ENCODE measurements around the gene PRSS33. TPM values are rescaled to one million over a fixed set of nuclear protein-coding genes. Genes with fewer than 3 reads are reported as not detected.

The PRSS33 gene
- total RNA-seq, 1 donor from 2014 or later, result not detected

- Histone ChIP-seq H3K36me3 (ENCODE audit: control insufficient read depth, insufficient read depth, low read length) (no peaks in the 10 kb centered on the region), H3K27me3 (ENCODE audit: control insufficient read depth, insufficient read depth, low read length) (no peaks in the 10 kb centered on the region), H3K4me3 (ENCODE audit: low read depth, low read length) (no peak overlapping the region)
- FAIRE-seq (no peak), DNase-seq (ENCODE audit: low read depth) (no peak)
- no peak for TF ChIP-seq CTCF (IDR thresholded peaks at IDR 0.05; ENCODE audit: insufficient read depth, low read length, severe bottlenecking)
Measured at GRCh38 chr16:2827831-2828520, 40.6 kb upstream of the PRSS33 start.

- no peaks in the 10 kb centered on the region for H3K27me3 ChIP-seq (ENCODE audit: control insufficient read depth, insufficient read depth, low read length)
- H3K36me3 ChIP-seq (ENCODE audit: control insufficient read depth, insufficient read depth, low read length), result no peaks in the 10 kb centered on the region
- DNase-seq (ENCODE audit: low read depth), result no peak
- no peak for TF ChIP-seq CTCF (IDR thresholded peaks at IDR 0.05; ENCODE audit: insufficient read depth, low read length, severe bottlenecking)
- H3K4me3 ChIP-seq (ENCODE audit: low read depth, low read length), result no peak overlapping the region
- no peak for FAIRE-seq
Measured at GRCh38 chr16:2827374-2827791, 40.0 kb upstream of the PRSS33 start.

- no peak for TF ChIP-seq CTCF (IDR thresholded peaks at IDR 0.05; ENCODE audit: insufficient read depth, low read length, severe bottlenecking)
- no peaks in the 10 kb centered on the region for H3K36me3 ChIP-seq (ENCODE audit: control insufficient read depth, insufficient read depth, low read length)
- H3K27me3 ChIP-seq (ENCODE audit: control insufficient read depth, insufficient read depth, low read length), result no peaks in the 10 kb centered on the region
- no peak overlapping the region for H3K4me3 ChIP-seq (ENCODE audit: low read depth, low read length)
- no peak for FAIRE-seq
- no peak for DNase-seq (ENCODE audit: low read depth)
Measured at GRCh38 chr16:2826591-2827373, 39.4 kb upstream of the PRSS33 start.

- FAIRE-seq, result no peak
- H3K4me3 ChIP-seq (ENCODE audit: low read depth, low read length), result no peak overlapping the region
- no peaks in the 10 kb centered on the region for H3K36me3 ChIP-seq (ENCODE audit: control insufficient read depth, insufficient read depth, low read length)
- no peak for DNase-seq (ENCODE audit: low read depth)
- no peaks in the 10 kb centered on the region for H3K27me3 ChIP-seq (ENCODE audit: control insufficient read depth, insufficient read depth, low read length)
- no peak for TF ChIP-seq CTCF (IDR thresholded peaks at IDR 0.05; ENCODE audit: insufficient read depth, low read length, severe bottlenecking)
Measured at GRCh38 chr16:2825906-2826305, 38.5 kb upstream of the PRSS33 start.

GRCh38 chr16:2825049-2825742 is 37.8 kb upstream of the PRSS33 start:
- no peak for TF ChIP-seq CTCF (IDR thresholded peaks at IDR 0.05; ENCODE audit: insufficient read depth, low read length, severe bottlenecking)
- Histone ChIP-seq H3K4me3 (ENCODE audit: low read depth, low read length) (no peak overlapping the region), H3K36me3 (ENCODE audit: control insufficient read depth, insufficient read depth, low read length) (no peaks in the 10 kb centered on the region), H3K27me3 (ENCODE audit: control insufficient read depth, insufficient read depth, low read length) (no peaks in the 10 kb centered on the region)
- no peak for FAIRE-seq
- no peak for DNase-seq (ENCODE audit: low read depth)
